ENCODE data around the gene CHST11.

CHST11 gene

DNA sequence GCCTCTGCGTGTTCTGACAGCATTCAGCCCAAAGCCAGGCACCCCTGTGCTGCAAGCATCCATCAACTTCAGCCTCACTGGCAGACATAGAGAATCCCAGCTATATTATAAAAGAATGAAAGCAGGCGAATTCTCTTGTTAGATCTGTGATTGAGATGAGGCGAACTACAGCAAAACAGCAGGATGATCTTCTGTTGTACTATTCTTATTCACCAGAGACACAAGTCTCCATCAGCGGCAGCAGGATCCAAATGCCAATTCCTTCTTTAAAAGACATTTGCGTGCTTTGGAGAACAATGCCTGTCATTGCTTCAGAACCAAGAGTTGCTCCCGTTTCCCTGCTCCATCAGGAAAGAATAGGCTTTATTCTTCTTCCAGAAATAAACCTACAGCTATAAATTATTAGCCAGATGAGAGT is 312.4 kb downstream of the CHST11 start:
- DNase-seq (ENCODE audit: insufficient read length, low spot score) (no peak), FAIRE-seq (no peak)
- no peak for TF ChIP-seq POLR2A (IDR thresholded peaks at IDR 0.05; ENCODE audit: low read depth, low read length)

DNA sequence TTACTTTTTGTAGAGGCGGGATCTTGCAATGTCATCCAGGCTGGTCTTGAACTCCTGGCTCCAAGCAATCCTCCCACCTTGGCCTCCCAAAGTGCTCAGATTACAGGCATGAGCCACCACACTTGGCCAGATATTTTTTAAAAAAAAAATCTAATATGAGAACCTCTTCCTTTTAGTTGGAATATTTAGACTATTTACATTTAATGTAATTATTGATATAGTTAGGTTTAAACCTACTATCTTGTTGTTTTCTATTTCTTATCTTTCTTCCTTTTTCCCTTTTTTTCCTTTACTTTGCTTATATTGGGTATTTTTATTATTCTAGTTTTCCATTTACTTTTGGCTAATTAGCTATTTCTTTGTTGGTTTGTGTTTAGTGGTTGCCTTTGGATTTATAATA is 315.6 kb downstream of the CHST11 start:
- no peak for FAIRE-seq
- no peak for TF ChIP-seq POLR2A (IDR thresholded peaks at IDR 0.05; ENCODE audit: low read depth, low read length)
- DNase-seq (ENCODE audit: insufficient read length, low spot score): no peak

DNA sequence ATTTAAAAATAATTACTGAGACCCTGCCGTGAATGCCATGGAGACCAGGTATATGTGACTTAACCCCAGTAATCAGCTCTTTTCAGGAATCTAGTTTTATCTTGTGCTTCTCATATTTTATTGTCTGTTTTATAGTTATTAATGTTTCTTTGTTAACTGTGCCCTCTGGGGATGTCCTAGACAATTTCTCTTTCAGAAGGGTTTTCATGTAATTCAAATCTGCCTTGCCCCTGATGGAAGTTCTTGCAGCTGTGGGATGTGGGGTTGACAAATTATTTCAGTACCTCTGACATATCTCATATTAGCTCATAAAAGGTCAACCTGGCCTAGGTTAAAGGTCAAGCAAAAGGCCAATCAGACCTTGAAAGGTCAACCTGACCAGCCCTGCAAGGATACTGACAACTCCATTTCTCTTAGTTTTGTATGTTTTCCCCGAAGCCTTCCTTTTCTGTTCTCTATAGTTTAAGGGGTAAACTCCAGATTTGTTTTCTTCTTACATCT is 319.0 kb downstream of the CHST11 start:
- FAIRE-seq: no peak
- TF ChIP-seq POLR2A (IDR thresholded peaks at IDR 0.05; ENCODE audit: low read depth, low read length): no peak

DNA sequence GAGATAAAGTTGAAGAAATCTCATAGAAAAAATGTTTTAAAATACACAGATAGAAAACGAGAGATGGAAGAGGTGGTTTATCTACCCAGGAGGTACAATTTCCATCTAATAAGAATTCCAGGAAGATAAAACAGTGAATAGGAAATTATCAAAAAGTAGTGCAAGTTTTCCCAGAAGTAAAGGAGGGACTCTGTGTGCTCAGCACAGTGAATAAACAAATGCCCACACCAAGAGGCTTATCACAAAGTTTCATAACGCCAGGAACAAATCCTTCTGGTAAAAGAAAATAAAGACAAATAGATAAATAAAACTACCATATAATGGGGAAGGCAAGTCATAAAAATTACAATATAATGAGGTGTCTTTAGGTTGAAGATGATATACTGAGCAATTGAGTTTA is 322.4 kb downstream of the CHST11 start:
- no peak for TF ChIP-seq POLR2A (IDR thresholded peaks at IDR 0.05; ENCODE audit: low read depth, low read length)
- DNase-seq (ENCODE audit: insufficient read length, low spot score) (no peak), FAIRE-seq (no peak)

More for the DNA sequence above, 319.0 kb downstream of the CHST11 start:
- DNase-seq (ENCODE audit: insufficient read length, low spot score): no peak

DNA sequence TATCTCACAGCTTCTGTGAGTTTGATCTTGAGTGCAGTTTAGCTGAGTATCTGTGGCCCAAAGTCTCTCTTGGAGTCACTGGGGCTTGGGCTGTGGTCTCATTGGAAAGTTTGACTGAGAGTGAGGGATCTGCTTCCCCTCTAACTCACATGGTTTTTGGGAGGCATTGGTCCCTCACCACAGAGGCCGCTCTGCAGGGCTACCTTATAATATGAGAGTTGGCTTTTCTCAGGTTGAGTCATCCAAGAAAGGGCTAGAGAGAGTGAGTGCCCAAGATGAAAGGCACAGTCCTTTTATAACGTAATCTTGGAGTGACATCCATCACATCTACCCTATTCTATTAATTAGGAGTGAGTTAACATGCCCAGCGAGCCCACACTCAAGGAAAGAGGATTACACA is 325.5 kb downstream of the CHST11 start:
- TF ChIP-seq POLR2A (IDR thresholded peaks at IDR 0.05; ENCODE audit: low read depth, low read length): no peak
- FAIRE-seq: no peak
- no peak for DNase-seq (ENCODE audit: insufficient read length, low spot score)

DNA sequence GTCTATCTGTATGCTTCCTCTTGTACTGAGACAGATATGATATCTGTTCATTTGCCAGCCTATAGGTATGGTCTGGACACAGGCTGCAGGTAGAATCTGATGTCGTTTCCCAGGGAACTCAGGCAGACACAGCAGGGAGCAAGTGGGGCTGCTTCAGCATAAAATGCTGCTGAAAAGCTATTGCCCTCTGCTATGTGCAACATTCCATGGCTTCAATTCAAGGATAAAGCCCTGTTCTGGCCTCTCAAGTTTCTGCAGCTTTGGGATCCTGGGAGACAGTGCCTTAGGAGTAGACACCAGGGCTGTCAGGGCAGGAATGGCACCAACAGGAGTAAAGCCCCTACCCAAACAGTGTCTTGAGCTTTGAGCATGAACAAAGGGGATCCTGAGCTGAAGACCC is 327.8 kb downstream of the CHST11 start:
- no peak for TF ChIP-seq POLR2A (IDR thresholded peaks at IDR 0.05; ENCODE audit: low read depth, low read length)
- FAIRE-seq (no peak), DNase-seq (ENCODE audit: insufficient read length, low spot score) (no peak)

DNA sequence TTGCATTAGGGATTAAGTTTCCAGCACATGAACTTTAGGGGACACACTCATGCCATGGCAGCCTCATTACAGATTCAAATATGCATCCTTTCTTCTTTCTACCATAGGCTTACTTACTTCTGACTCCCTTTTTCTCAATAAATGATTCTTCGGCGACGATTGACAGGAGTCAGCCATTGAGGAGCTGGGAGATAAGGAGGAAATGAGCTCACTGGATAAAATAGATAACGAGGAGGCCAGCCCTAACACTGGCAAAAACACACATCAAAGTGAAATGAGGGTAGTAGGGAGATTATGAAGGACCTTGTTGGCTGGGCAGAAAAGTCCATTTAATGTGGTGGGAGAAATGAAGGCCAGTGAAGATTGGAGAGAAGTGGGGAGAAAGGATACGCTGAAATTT is 329.1 kb downstream of the CHST11 start:
- FAIRE-seq (no peak), DNase-seq (ENCODE audit: insufficient read length, low spot score) (no peak)
- TF ChIP-seq POLR2A (IDR thresholded peaks at IDR 0.05; ENCODE audit: low read depth, low read length): no peak

DNA sequence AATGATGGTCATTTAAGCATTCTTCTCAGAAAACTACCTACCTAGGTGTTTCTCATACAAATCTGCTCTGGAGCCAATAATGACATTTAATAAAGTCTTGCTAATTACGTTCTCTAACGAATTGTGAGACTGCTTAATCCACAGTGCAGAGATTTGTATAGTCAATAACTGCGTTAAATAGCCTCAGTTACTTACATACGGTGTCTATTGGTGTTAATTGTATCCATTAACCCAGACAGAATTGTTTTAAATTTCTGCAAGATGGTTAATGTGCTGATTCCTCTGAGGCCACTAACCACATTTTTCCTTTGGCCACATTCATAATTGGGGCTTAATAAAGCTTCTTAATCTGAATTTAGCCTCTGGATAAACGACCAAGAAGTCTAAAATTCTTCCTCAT is 329.6 kb downstream of the CHST11 start:
- no peak for TF ChIP-seq POLR2A (IDR thresholded peaks at IDR 0.05; ENCODE audit: low read depth, low read length)
- DNase-seq (ENCODE audit: insufficient read length, low spot score): no peak
- no peak for FAIRE-seq

DNA sequence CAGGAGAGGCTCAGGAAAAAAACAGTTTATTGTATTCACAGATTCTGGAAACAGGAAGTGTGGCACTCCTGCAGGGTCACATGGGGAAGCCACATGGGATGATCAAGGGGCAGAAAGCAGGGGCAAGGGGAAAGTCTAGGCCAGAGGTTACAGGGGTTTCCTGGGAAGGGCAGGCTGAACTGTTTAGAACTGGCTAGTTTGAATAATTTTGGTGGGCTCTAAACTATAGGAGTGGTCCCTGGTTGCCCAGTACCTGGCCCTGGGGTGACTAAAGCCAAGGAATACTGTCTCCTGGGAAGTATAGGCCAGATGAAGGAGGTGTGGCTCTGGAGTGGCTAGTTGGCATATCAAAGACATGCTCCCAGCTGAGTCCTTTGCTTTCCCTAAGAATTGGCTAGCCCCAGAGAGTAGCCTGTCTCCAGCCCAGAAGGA is 332.1 kb downstream of the CHST11 start:
- no peak for TF ChIP-seq POLR2A (IDR thresholded peaks at IDR 0.05; ENCODE audit: low read depth, low read length)
- FAIRE-seq: no peak
- DNase-seq (ENCODE audit: insufficient read length, low spot score): no peak

DNA sequence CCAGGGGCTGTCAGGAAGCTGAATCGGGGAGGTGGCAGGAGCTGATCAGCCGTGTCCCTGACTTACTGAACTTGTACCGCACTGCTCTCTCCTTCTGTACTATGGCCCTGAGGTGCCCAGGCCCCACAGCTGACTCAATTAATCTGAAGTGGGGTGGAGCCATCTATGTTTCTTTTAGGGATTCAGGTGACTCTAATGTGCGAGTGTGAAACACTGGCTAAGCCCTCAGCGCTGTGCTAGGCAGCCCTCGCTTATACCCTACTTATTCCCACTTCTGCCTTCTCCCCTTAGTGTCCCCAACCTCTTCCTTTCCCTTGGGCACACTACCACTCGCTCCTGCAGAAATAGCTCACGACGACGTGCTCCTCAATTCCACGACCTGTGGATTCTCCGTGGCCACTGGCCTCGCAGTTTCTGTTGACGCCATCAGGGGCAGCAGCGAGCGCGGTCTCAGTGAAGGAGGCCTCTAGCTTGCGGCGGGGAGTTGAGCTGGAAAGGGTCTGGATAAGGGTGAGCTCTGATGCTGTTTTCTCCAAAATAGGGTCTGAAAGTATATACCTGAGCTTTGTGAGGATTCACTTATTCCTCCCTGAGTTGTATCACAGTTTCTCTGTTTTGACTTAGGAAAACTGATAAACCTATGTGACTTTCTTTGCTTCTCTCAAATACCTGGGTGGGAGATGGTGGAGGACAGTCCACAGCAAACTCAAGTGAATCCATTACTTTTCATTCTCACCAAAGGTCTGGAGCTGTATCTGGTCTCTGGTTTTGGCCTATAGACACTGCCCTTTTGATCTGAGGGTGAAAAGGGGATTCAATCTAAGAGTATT is 333.8 kb downstream of the CHST11 start:
- DNase-seq (ENCODE audit: insufficient read length, low spot score): peak; percentile 17
- no peak for TF ChIP-seq POLR2A (IDR thresholded peaks at IDR 0.05; ENCODE audit: low read depth, low read length)
- FAIRE-seq: no peak

DNA sequence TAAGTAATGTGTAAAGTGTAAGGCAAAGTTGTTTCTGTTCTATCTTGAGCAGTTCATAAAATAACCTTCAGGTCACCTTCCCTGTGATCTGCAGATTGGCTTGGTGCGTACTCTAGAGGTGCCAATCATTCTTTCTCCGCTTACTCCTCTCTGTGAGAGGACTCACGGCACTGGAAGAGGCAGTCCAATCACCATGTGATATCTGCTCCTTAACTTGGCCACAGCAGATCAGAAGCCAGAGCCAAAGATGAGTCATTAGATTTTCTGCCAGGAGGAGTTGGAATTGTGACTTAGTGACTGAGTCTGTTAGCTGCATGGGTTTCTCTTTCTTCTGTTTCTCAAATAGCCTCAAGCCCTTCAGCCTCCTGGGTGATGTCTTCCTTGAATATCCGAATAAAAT is 335.8 kb downstream of the CHST11 start:
- FAIRE-seq (peak; percentile 99), DNase-seq (ENCODE audit: insufficient read length, low spot score) (peak; percentile 51)
- no peak for TF ChIP-seq POLR2A (IDR thresholded peaks at IDR 0.05; ENCODE audit: low read depth, low read length)

DNA sequence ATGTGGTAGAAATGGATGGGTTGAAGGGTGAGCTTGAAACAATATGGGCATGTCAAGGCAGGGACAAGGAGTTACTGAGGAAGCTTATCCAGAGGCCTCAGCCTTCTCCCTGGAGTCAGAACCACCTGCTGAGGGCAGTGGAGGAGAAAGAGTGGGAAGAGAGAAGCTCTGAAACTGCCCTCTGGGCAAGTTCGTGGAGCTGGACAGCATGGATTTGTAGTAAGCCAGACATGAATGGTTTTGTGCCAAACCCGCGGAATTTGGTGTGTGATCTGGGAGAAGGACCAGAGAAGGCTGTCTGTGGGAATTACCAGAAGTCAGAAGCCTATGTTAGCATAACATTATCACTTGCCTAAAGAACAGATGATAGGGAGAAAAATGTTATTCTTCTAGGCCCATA is 336.5 kb downstream of the CHST11 start:
- FAIRE-seq: peak; percentile 87
- DNase-seq (ENCODE audit: insufficient read length, low spot score): peak; percentile 4
- TF ChIP-seq POLR2A (IDR thresholded peaks at IDR 0.05; ENCODE audit: low read depth, low read length): no peak

DNA sequence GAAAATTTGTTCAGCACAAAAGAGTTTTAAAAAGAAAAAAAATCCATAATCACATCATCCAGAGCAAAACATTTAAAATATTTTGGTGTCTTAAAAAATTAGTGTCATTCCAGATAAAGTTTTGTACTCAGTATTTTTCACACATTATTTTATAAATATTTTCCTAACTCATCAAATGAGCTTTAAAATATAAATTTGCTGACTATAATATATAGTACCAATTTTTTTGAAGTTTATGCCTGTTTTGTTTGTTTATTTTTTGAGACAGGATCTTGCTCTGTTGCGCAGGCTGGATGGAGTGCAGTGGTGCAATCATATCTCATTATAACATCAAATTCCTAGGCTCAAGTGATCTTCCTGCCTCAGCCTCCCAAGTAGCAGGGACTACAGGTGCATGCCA is 337.2 kb downstream of the CHST11 start:
- TF ChIP-seq POLR2A (IDR thresholded peaks at IDR 0.05; ENCODE audit: low read depth, low read length): no peak
- no peak for FAIRE-seq
- DNase-seq (ENCODE audit: insufficient read length, low spot score): no peak

DNA sequence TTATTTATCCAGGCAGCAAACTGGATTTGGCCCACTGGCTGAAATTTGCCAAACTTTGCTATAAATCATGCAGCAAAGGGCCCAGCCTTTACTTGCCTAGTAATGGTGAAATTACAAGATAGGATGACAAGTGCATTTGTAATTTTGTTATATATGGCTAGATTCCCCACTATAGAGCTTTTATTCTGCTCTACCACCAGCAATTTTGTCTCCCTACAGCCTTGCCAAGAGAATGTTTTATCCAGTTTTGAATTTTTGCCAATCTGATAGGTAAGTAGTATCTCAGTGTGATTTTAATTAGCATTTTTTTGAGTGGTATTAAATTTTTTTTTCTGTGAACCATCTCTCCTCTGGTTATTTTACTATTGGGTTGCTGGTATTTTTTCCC is 339.7 kb downstream of the CHST11 start:
- FAIRE-seq: no peak
- TF ChIP-seq POLR2A (IDR thresholded peaks at IDR 0.05; ENCODE audit: low read depth, low read length): no peak
- no peak for DNase-seq (ENCODE audit: insufficient read length, low spot score)

DNA sequence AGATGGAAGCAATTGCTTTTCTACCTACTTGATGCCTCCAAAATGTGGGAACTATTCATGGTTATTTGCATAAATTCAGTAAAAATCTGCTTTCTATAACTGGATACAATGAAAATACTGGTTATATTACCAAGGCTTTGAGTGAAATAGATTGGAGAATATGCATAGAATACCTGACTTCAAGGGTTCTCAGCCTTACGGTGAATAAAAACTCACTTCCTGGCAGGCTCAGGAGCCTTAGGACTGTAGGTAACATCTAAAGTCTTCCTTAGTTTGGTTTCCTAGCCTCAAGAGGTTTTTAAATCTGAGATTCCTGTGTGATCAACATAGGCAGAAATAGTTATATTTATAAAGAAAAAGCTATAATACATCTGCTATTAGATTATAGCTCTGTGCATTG is 342.7 kb downstream of the CHST11 start:
- TF ChIP-seq POLR2A (IDR thresholded peaks at IDR 0.05; ENCODE audit: low read depth, low read length): no peak
- no peak for FAIRE-seq
- DNase-seq (ENCODE audit: insufficient read length, low spot score): no peak
